OCI-LY3 (cell line): ENCODE results near the gene CADPS2.

Source experiments
- CTCF ChIP-seq: fragments of 200-600, 300-600 bp; sonication (generic); IDR thresholded peaks from 2 replicates; pipeline ENCODE4 v1.5.1; 2014; ENCODE audit warnings: antibody characterized with exemption, low read length, low read depth
- EZH2phosphoT487 ChIP-seq: fragments of 200-600 bp; shearing (Covaris generic); IDR thresholded peaks from 2 replicates; pipeline ENCODE4 v1.6.1; 2018; ENCODE audit warnings: antibody characterized with exemption, mixed run types, low read depth

DNA sequence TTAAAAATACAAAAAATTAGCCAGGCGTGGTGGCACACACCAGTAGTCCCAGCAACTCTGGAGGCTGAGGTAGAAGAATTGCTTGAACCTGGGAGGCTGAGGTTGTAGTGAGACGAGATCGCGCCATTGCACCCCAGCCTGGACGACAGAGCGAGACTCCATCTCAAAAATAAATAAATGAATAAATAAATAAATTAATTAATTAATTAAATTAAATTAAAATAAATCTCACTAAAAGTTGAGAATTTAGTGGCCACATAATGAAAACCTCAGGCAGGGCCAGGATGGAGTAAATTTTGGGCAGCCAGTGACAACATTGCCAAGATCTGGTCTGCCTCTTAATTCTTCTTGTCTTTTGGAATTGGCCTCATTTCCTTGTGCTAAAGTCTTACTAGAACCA lies 394.3 kb downstream of the CADPS2 start:
- no peak for TF ChIP-seq CTCF
- no peak for TF ChIP-seq EZH2phosphoT487
